Ovary (tissue), 3 donors: ENCODE data around the gene DRAM1.

Experiments used
- CTCF ChIP-seq, 3 donors: fragments of 450-650 bp in 2 of 3; fragments of 200-600 bp in 1 of 3; IDR thresholded peaks; one replicate each; pipeline versions ENCODE4 v1.5.1 to v1.8.0; 2016 to 2022; ENCODE audit warnings: antibody characterized with exemption in 3 of 3, mild to moderate bottlenecking in 1 of 3
- EP300 ChIP-seq: sonication (generic); formaldehyde crosslinking; IDR thresholded peaks from one replicate; pipeline ENCODE4 v1.6.1; 2017; ENCODE audit warnings: antibody characterized with exemption
- POLR2A ChIP-seq: fragments of 450-650 bp; IDR thresholded peaks from one replicate; pipeline ENCODE4 v1.6.1; 2017; ENCODE audit warnings: antibody characterized with exemption, mild to moderate bottlenecking, moderate library complexity
- donor health status: DM: no; HTN: no; CAD: no.

GRCh38 chr12:101959607-101960006 is 82.2 kb downstream of the DRAM1 start:
- TF ChIP-seq POLR2A (no peak), CTCF (IDR thresholded peaks at IDR 0.05) (no peak), EP300 (no peak)
